PFSK-1 (cell line): ENCODE data around the gene CCN5.

Experiments
- POLR2AphosphoS5 ChIP-seq: IDR thresholded peaks from 2 replicates; pipeline ENCODE4 v1.6.1; 2012; ENCODE audit warnings: low read depth, mild to moderate bottlenecking, control low read depth, low read length, moderate library complexity
- TAF1 ChIP-seq: IDR thresholded peaks from 2 replicates; pipeline ENCODE4 v1.6.1; 2012; ENCODE audit warnings: low read length, control low read depth, borderline replicate concordance; ENCODE audit not compliant: insufficient read depth

DNA sequence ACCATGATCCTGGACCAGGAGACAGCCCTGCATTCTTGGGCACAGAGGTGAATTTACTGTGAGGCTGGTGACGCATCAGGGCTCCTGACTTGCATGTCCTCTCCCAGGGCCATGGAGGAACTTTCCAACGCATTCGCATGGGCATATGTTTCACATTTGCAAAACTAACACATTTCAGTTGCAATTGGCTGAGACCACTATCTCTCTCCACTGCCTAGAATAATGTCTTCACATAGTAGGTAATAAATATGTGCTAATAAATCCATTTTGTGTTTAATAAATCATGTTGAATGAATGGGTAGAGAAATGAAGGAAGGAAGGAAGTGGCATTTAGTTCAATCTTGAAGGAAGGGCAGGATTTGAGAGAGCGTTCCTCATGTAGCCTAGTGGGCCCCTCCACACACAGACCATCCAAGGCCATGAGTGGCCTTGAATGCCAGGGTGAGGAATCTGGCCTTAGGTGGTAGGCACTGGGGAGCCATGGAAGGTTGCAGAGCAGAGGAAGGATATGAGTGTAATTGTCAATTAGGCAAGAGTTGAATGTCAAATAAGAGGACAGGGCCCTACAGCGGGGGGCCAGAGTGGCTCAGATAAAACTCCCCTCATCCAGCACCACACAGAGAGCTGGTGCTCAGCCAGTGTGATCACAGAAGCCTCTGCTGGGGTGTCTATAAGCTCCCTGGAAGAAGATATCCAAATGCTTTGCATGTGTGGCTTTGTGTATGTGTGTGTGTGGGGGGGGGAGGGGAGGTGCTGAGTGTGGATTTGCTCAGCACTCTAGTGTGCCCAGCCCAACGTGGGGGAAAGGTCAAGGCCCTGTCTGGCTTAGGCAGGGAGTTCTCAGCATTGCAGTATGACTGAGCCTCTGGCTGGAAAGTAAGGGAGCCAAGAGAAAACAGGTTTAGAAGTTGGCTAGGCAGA is 30.9 kb upstream of the CCN5 start:
- no peak for TF ChIP-seq TAF1
- no peak for TF ChIP-seq POLR2AphosphoS5
